ENCODE data around the gene PNLIPRP2.

The PNLIPRP2 gene

DNA sequence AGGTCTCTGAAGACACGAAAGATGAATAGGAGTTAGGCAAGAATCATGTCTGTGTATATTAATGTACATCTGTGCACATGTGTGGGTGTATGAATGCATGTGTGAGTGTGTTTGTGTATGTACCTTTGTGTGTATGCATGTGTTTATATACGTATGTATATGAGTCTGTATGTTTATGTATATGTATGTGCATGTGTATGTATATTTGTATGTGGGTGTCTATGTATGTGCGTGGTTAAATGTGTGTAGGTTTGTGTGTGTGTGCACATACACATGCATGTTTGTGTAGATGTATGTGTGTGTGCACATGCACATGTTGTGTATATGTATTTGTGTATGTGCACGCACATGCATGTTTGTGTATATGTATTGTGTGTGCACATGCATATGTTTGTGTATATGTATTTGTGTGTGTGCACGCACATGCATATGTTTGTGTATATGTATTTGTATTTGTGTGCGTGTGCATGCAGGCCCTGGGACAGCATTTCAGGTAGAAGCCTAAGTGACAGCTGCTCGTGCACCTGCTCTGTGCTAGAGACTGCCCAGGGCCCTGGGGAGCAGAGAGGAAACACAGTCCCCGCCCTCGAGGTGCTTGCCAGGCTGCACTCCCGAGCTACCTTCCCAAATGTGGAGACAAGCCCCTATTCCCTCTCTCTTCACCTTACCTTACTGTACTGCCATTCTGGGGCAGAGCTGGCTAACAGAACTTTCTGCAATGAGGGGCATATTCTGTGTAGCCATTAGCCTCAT, 17.9 kb upstream of the PNLIPRP2 start:
- H3K36me3 ChIP-seq (ENCODE audit: control insufficient read depth in 2 of 2, insufficient read depth in 1 of 2, low read length in 2 of 2) = peaks cover 0 to 27% of the 10 kb centered on the region in 2 experiments; a peak in 2 of 3 replicates
- no peak for TF ChIP-seq HOXC10 (CRISPR knock-in tag; IDR thresholded peaks at IDR 0.05)
- no peak overlapping the region for H3K4me3 ChIP-seq (ENCODE audit: low read depth, low read length)
- CTCF ChIA-PET = no interaction called here
- POLR2A ChIA-PET = no interaction called here
- no peaks in the 10 kb centered on the region for H3K9me3 ChIP-seq (ENCODE audit: control insufficient read depth, insufficient read depth, low read depth, low read length)
- H3K4me1 ChIP-seq (ENCODE audit: control insufficient read depth, insufficient read depth, low read length) = no peaks in the 10 kb centered on the region
- no peak overlapping the region for H3K27ac ChIP-seq (ENCODE audit: extremely low read depth, low read depth, low read length)

DNA sequence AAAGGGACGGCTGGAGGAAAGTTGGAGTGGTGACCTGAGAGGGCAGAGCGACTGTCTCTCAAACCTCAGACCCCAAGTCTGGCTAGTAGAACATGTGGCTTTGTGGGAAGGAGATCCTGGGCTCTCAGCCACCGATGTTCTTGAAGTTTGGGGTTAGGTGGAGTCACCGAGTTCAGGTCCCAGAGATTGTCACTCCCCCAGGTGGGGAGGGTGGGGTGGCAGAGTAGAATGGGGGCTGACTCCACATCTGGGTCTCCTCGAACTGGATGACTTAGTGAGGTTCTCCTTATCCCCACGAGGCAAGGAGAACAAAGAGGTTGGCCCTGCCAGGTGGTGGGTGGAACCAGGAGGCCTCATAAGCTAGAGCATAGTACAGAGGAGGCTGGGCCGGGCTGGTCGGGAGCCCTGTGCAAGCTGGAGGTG, 14.7 kb upstream of the PNLIPRP2 start:
- Histone ChIP-seq H3K9me3 (ENCODE audit: control insufficient read depth, insufficient read depth, low read depth, low read length) (no peaks in the 10 kb centered on the region), H3K36me3 (ENCODE audit: control insufficient read depth in 2 of 2, insufficient read depth in 1 of 2, low read length in 2 of 2) (peaks cover 0 to 27% of the 10 kb centered on the region in 2 experiments; a peak in 2 of 3 replicates), H3K4me3 (ENCODE audit: low read depth, low read length) (no peak overlapping the region), H3K4me1 (ENCODE audit: control insufficient read depth, insufficient read depth, low read length) (no peaks in the 10 kb centered on the region), H3K27ac (ENCODE audit: extremely low read depth, low read depth, low read length) (no peak overlapping the region)
- no peak for TF ChIP-seq ZNF140 (tag by site-specific recombination; IDR thresholded peaks at IDR 0.05)
- no peak for TF ChIP-seq HOXA7 (CRISPR knock-in tag; IDR thresholded peaks at IDR 0.05; ENCODE audit: borderline replicate concordance)
- ChIA-PET POLR2A (no interaction called here), CTCF (no interaction called here)

DNA sequence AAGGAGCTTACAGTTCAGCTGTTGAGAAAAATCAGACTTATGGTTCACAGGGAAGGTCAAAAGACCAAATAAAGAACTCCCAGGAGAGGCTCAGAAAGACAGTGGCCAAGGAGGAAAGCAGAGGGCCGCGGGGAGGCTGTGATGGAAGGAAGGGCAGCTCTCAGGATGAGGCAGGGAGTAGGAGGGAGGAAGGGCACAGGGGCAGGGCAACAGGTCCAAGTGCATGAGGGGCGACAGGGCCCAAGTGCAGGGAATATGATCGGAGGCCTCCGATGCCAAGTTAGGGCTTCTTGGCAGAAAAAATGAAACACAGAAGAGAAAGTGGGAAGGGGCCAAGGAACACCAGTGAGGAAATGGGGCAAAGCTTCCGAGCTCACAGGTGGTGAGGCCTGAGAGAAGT, 13.4 kb upstream of the PNLIPRP2 start:
- H3K9me3 ChIP-seq (ENCODE audit: control insufficient read depth, insufficient read depth, low read depth, low read length) = no peaks in the 10 kb centered on the region
- no peak for TF ChIP-seq ZNF561 (tag by site-specific recombination; IDR thresholded peaks at IDR 0.05; ENCODE audit: borderline replicate concordance)
- TF ChIP-seq ZNF544 (tag by site-specific recombination; IDR thresholded peaks at IDR 0.05) = no peak
- TF ChIP-seq KLF10 (tag by site-specific recombination; IDR thresholded peaks at IDR 0.05) = no peak
- peak; percentile 79 for TF ChIP-seq SCRT1 (tag by site-specific recombination; IDR thresholded peaks at IDR 0.05; ENCODE audit: borderline replicate concordance)
- peak; percentile 89 for TF ChIP-seq SCRT2 (tag by site-specific recombination; IDR thresholded peaks at IDR 0.05)
- CTCF ChIA-PET = interaction anchor here (0.7 to 1.3 kb wide), 3 partner anchors 21 to 52 kb away, joined by 3 to 10 read pairs (median 3); no protein-coding TSS in a partner anchor
- H3K4me1 ChIP-seq (ENCODE audit: control insufficient read depth, insufficient read depth, low read length) = no peaks in the 10 kb centered on the region
- no peak overlapping the region for H3K4me3 ChIP-seq (ENCODE audit: low read depth, low read length)
- no peak overlapping the region for H3K27ac ChIP-seq (ENCODE audit: extremely low read depth, low read depth, low read length)
- POLR2A ChIA-PET = no interaction called here
- H3K36me3 ChIP-seq (ENCODE audit: control insufficient read depth in 2 of 2, insufficient read depth in 1 of 2, low read length in 2 of 2) = peaks cover 0 to 27% of the 10 kb centered on the region in 2 experiments; a peak in 2 of 3 replicates

DNA sequence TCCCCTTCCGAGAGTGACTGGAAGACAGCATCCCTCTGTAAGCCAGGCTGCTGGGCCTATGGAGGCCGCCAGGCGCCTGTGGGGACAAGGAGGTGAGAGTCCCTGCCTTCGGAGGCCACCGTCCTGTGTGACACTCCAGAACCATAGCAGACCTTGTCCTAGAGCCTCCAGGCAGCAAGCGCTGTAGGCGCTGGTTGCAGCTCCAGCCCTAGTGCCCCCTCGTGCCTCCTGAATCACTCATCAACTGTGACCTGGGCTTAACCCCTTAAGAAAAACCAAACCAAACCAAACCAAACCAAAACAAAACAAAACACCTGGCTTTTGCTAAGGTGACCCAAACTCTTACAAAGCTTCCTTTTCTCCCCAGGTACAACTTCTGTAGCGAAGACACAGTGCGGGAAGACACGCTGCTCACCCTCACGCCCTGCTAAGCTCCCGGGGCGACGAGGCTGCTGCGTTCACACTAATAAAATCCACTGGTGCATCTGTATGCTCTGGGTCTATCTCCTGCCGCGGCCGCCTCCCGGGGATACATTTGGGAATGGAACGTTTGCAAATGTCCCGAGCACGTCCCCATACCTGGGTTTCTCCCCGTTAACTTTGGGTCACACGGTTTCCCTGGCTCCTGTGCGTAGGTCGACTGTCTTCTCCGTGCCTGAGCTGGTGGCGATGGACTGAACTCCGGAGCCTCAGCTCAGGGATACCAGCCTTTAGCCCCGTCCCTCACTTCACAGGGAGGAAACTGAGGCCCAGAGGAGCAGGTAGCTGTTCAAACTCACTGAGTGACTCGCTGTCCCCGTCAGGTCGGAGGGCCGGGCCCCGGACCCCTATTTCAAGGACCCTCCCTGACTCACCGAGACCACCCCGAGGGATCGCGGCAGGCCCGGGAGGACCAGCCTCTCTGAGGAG, 11.8 kb upstream of the PNLIPRP2 start:
- CTCF ChIA-PET = interaction anchor here (1.2 kb wide), 1 partner anchor 87 kb away, joined by 3 read pairs; no protein-coding TSS in a partner anchor
- no peak for TF ChIP-seq ZNF560 (tag by site-specific recombination; IDR thresholded peaks at IDR 0.05; ENCODE audit: borderline replicate concordance)
- no peak for TF ChIP-seq ZNF292 (tag by site-specific recombination; IDR thresholded peaks at IDR 0.05; ENCODE audit: borderline replicate concordance, low read depth)
- TF ChIP-seq ZXDB (tag by site-specific recombination; IDR thresholded peaks at IDR 0.05) = no peak
- TF ChIP-seq ZNF155 (tag by site-specific recombination; IDR thresholded peaks at IDR 0.05) = no peak
- TF ChIP-seq, protein P1, sequence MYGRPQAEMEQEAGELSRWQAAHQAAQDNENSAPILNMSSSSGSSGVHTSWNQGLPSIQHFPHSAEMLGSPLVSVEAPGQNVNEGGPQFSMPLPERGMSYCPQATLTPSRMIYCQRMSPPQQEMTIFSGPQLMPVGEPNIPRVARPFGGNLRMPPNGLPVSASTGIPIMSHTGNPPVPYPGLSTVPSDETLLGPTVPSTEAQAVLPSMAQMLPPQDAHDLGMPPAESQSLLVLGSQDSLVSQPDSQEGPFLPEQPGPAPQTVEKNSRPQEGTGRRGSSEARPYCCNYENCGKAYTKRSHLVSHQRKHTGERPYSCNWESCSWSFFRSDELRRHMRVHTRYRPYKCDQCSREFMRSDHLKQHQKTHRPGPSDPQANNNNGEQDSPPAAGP (tag by site-specific recombination; IDR thresholded peaks at IDR 0.05) = no peak
- TF ChIP-seq, protein P2, sequence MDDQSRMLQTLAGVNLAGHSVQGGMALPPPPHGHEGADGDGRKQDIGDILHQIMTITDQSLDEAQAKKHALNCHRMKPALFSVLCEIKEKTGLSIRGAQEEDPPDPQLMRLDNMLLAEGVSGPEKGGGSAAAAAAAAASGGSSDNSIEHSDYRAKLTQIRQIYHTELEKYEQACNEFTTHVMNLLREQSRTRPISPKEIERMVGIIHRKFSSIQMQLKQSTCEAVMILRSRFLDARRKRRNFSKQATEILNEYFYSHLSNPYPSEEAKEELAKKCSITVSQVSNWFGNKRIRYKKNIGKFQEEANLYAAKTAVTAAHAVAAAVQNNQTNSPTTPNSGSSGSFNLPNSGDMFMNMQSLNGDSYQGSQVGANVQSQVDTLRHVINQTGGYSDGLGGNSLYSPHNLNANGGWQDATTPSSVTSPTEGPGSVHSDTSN (CRISPR knock-in tag; IDR thresholded peaks at IDR 0.05) = 0 out of 2 replicates have a peak, but pooled peaks have one; percentile 37
- TF ChIP-seq ZFP41 (tag by site-specific recombination; IDR thresholded peaks at IDR 0.05; ENCODE audit: borderline replicate concordance) = no peak
- TF ChIP-seq ZNF549 (tag by site-specific recombination; IDR thresholded peaks at IDR 0.05) = no peak
- TF ChIP-seq, protein P3, sequence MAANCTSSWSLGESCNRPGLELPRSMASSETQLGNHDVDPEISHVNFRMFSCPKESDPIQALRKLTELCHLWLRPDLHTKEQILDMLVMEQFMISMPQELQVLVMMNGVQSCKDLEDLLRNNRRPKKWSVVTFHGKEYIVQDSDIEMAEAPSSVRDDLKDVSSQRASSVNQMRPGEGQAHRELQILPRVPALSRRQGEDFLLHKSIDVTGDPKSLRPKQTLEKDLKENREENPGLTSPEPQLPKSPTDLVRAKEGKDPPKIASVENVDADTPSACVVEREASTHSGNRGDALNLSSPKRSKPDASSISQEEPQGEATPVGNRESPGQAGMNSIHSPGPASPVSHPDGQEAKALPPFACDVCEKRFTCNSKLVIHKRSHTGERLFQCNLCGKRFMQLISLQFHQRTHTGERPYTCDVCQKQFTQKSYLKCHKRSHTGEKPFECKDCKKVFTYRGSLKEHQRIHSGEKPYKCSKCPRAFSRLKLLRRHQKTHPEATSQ (tag by site-specific recombination; IDR thresholded peaks at IDR 0.05) = no peak
- TF ChIP-seq, protein P4, sequence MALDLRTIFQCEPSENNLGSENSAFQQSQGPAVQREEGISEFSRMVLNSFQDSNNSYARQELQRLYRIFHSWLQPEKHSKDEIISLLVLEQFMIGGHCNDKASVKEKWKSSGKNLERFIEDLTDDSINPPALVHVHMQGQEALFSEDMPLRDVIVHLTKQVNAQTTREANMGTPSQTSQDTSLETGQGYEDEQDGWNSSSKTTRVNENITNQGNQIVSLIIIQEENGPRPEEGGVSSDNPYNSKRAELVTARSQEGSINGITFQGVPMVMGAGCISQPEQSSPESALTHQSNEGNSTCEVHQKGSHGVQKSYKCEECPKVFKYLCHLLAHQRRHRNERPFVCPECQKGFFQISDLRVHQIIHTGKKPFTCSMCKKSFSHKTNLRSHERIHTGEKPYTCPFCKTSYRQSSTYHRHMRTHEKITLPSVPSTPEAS (tag by site-specific recombination; IDR thresholded peaks at IDR 0.05) = no peak
- TF ChIP-seq ZNF121 (tag by site-specific recombination; IDR thresholded peaks at IDR 0.05) = no peak
- TF ChIP-seq ZBTB48 (tag by site-specific recombination; IDR thresholded peaks at IDR 0.05) = no peak; the same call in 1 of the 2 replicates

More for the DNA sequence above, 11.8 kb upstream of the PNLIPRP2 start:
- POLR2A ChIA-PET = interaction anchor here (0.7 kb wide), 1 partner anchor 11 kb away, joined by 3 read pairs; the partner anchor contains the start of gene PNLIPRP2
- peaks cover 0 to 20% of the 10 kb centered on the region in 2 experiments; a peak in 2 of 3 replicates for H3K36me3 ChIP-seq (ENCODE audit: control insufficient read depth in 2 of 2, insufficient read depth in 1 of 2, low read length in 2 of 2)
- no peaks in the 10 kb centered on the region for H3K9me3 ChIP-seq (ENCODE audit: control insufficient read depth, insufficient read depth, low read depth, low read length)
- H3K4me3 ChIP-seq (ENCODE audit: low read depth, low read length) = peak overlapping the region; percentile 57
- H3K4me1 ChIP-seq (ENCODE audit: control insufficient read depth, insufficient read depth, low read length) = no peaks in the 10 kb centered on the region
- H3K27ac ChIP-seq (ENCODE audit: extremely low read depth, low read depth, low read length) = peak overlapping the region; percentile 61; the same call in 1 of the 2 replicates

All from HEK293 (cell line).